ENCODE measurements around the gene CHN2.

CHN2 gene

GRCh38 chr7:29216128-29216527, 21.6 kb downstream of the CHN2 start:
- in situ Hi-C loops (cut with HindIII; ENCODE audit: low sequenced_read_pairs) = loop anchor here (25.0 kb wide), 1 partner anchor 96 kb away; no protein-coding TSS in a partner anchor

GRCh38 chr7:29217113-29217512, 22.5 kb downstream of the CHN2 start:
- in situ Hi-C loops (cut with HindIII; ENCODE audit: low sequenced_read_pairs) = loop anchor here (25.0 kb wide), 1 partner anchor 95 kb away; no protein-coding TSS in a partner anchor

GRCh38 chr7:29224726-29225125, 30.2 kb downstream of the CHN2 start:
- in situ Hi-C loops (cut with HindIII; ENCODE audit: low sequenced_read_pairs) = loop anchor here (5.0 to 25.0 kb wide), 2 partner anchors 52 to 88 kb away; no protein-coding TSS in a partner anchor

- in situ Hi-C loops (cut with HindIII; ENCODE audit: low sequenced_read_pairs) = loop anchor here (5.0 kb wide), 1 partner anchor 56 kb away; no protein-coding TSS in a partner anchor
These were observed 33.9 kb downstream of the CHN2 start for GRCh38 chr7:29228289-29229011.

GRCh38 chr7:29229066-29229465, 34.5 kb downstream of the CHN2 start:
- in situ Hi-C loops (cut with HindIII; ENCODE audit: low sequenced_read_pairs) = loop anchor here (5.0 kb wide), 1 partner anchor 57 kb away; no protein-coding TSS in a partner anchor

GRCh38 chr7:29229946-29230345, 35.4 kb downstream of the CHN2 start:
- in situ Hi-C loops (cut with HindIII; ENCODE audit: low sequenced_read_pairs) = loop anchor here (5.0 kb wide), 1 partner anchor 58 kb away; no protein-coding TSS in a partner anchor

- in situ Hi-C loops (cut with HindIII; ENCODE audit: low sequenced_read_pairs) = no loop called here
These were observed 36.3 kb downstream of the CHN2 start for GRCh38 chr7:29230871-29231345.

- in situ Hi-C loops (cut with HindIII; ENCODE audit: low sequenced_read_pairs) = no loop called here
These were observed 37.2 kb downstream of the CHN2 start for GRCh38 chr7:29231671-29232232.

GRCh38 chr7:29234438-29234837, 39.9 kb downstream of the CHN2 start:
- in situ Hi-C loops (cut with HindIII; ENCODE audit: low sequenced_read_pairs) = no loop called here

- in situ Hi-C loops (cut with HindIII; ENCODE audit: low sequenced_read_pairs) = no loop called here
These were observed 41.6 kb downstream of the CHN2 start for GRCh38 chr7:29236071-29236580.

GRCh38 chr7:29236649-29237048, 42.1 kb downstream of the CHN2 start:
- in situ Hi-C loops (cut with HindIII; ENCODE audit: low sequenced_read_pairs) = no loop called here

GRCh38 chr7:29237489-29237888, 42.9 kb downstream of the CHN2 start:
- in situ Hi-C loops (cut with HindIII; ENCODE audit: low sequenced_read_pairs) = no loop called here

- in situ Hi-C loops (cut with HindIII; ENCODE audit: low sequenced_read_pairs) = no loop called here
These were observed 45.1 kb downstream of the CHN2 start for GRCh38 chr7:29239638-29240037.

- in situ Hi-C loops (cut with HindIII; ENCODE audit: low sequenced_read_pairs) = no loop called here
These were observed 47.7 kb downstream of the CHN2 start for GRCh38 chr7:29242265-29242664.

- in situ Hi-C loops (cut with HindIII; ENCODE audit: low sequenced_read_pairs) = no loop called here
These were observed 49.5 kb downstream of the CHN2 start for GRCh38 chr7:29243910-29244655.

GRCh38 chr7:29247224-29247962, 52.8 kb downstream of the CHN2 start:
- in situ Hi-C loops (cut with HindIII; ENCODE audit: low sequenced_read_pairs) = loop anchor here (5.0 kb wide), 1 partner anchor 45 kb away; no protein-coding TSS in a partner anchor

- in situ Hi-C loops (cut with HindIII; ENCODE audit: low sequenced_read_pairs) = loop anchor here (5.0 kb wide), 1 partner anchor 46 kb away; no protein-coding TSS in a partner anchor
These were observed 53.3 kb downstream of the CHN2 start for GRCh38 chr7:29247963-29248236.

GRCh38 chr7:29248713-29249382, 54.3 kb downstream of the CHN2 start:
- in situ Hi-C loops (cut with HindIII; ENCODE audit: low sequenced_read_pairs) = loop anchor here (5.0 kb wide), 1 partner anchor 47 kb away; no protein-coding TSS in a partner anchor

GRCh38 chr7:29249383-29249750, 54.8 kb downstream of the CHN2 start:
- in situ Hi-C loops (cut with HindIII; ENCODE audit: low sequenced_read_pairs) = loop anchor here (5.0 kb wide), 1 partner anchor 47 kb away; no protein-coding TSS in a partner anchor

- in situ Hi-C loops (cut with HindIII; ENCODE audit: low sequenced_read_pairs) = loop anchor here (5.0 kb wide), 1 partner anchor 48 kb away; no protein-coding TSS in a partner anchor
These were observed 55.3 kb downstream of the CHN2 start for GRCh38 chr7:29249860-29250259.
